ENCODE measurements around the gene NTPCR. TPM values are rescaled to one million over a fixed set of nuclear protein-coding genes. Genes with fewer than 3 reads are reported as not detected.
"Not testable (repeated sequence)": the region's sequence is repeated elsewhere in the genome, so short reads cannot be mapped to it uniquely, and the experiment has no call there.

The NTPCR gene
- total RNA-seq, 1 experiment from 2014 or later, result 33.1 TPM

- Histone ChIP-seq H3K4me3 (ENCODE audit: low read length) (no peak overlapping the region), H3K27me3 (ENCODE audit: low read length) (no peaks in the 10 kb centered on the region), H3K4me1 (ENCODE audit: low read length) (no peaks in the 10 kb centered on the region), H2AFZ (ENCODE audit: low read length) (no peak overlapping the region), H3K4me2 (ENCODE audit: low read depth, low read length, poor library complexity, severe bottlenecking) (no peak overlapping the region), H3K79me2 (ENCODE audit: low read length) (no peaks in the 10 kb centered on the region), H3K9ac (ENCODE audit: low read length) (no peak overlapping the region), H3K36me3 (ENCODE audit: insufficient read depth, low read length) (no peaks in the 10 kb centered on the region), H4K20me1 (ENCODE audit: insufficient read depth, low read depth, low read length) (no peaks in the 10 kb centered on the region), H3K9me2 (replicated peaks; ENCODE audit: insufficient read depth, low read length) (no peaks in the 10 kb centered on the region), H3K27ac (ENCODE audit: low read length) (no peak overlapping the region), H3K9me3 (ENCODE audit: low read length) (no peaks in the 10 kb centered on the region)
- no peak for DNase-seq
Observed at GRCh38 chr1:232922485-232922884, 27.9 kb upstream of the NTPCR start.

- H3K4me3 ChIP-seq (ENCODE audit: low read length), result no peak overlapping the region
- no peak overlapping the region for H2AFZ ChIP-seq (ENCODE audit: low read length)
Observed at GRCh38 chr1:232923739-232924386, 26.5 kb upstream of the NTPCR start.

GRCh38 chr1:232924874-232925273, 25.5 kb upstream of the NTPCR start:
- Histone ChIP-seq H3K27ac (ENCODE audit: low read length) (no peak overlapping the region), H3K27me3 (ENCODE audit: low read length) (no peaks in the 10 kb centered on the region; the same call in 1 of the 2 replicates), H3K9me3 (ENCODE audit: low read length) (no peaks in the 10 kb centered on the region), H3K9ac (ENCODE audit: low read length) (no peak overlapping the region), H3K9me2 (replicated peaks; ENCODE audit: insufficient read depth, low read length) (no peaks in the 10 kb centered on the region), H3K4me2 (ENCODE audit: low read depth, low read length, poor library complexity, severe bottlenecking) (no peak overlapping the region), H2AFZ (ENCODE audit: low read length) (no peak overlapping the region), H3K79me2 (ENCODE audit: low read length) (no peaks in the 10 kb centered on the region), H3K36me3 (ENCODE audit: insufficient read depth, low read length) (no peaks in the 10 kb centered on the region), H3K4me3 (ENCODE audit: low read length) (no peak overlapping the region), H4K20me1 (ENCODE audit: insufficient read depth, low read depth, low read length) (no peaks in the 10 kb centered on the region), H3K4me1 (ENCODE audit: low read length) (no peaks in the 10 kb centered on the region)
- no peak for DNase-seq

More at GRCh38 chr1:232923739-232924386, 26.5 kb upstream of the NTPCR start:
- H3K4me2 ChIP-seq (ENCODE audit: low read depth, low read length, poor library complexity, severe bottlenecking), result no peak overlapping the region
- no peaks in the 10 kb centered on the region for H3K4me1 ChIP-seq (ENCODE audit: low read length)
- no peaks in the 10 kb centered on the region for H3K79me2 ChIP-seq (ENCODE audit: low read length)
- H3K36me3 ChIP-seq (ENCODE audit: insufficient read depth, low read length), result no peaks in the 10 kb centered on the region
- DNase-seq, result no peak
- H3K9ac ChIP-seq (ENCODE audit: low read length), result no peak overlapping the region
- no peaks in the 10 kb centered on the region for H4K20me1 ChIP-seq (ENCODE audit: insufficient read depth, low read depth, low read length)
- no peaks in the 10 kb centered on the region for H3K9me2 ChIP-seq (replicated peaks; ENCODE audit: insufficient read depth, low read length)
- H3K9me3 ChIP-seq (ENCODE audit: low read length), result no peaks in the 10 kb centered on the region
- no peak overlapping the region for H3K27ac ChIP-seq (ENCODE audit: low read length)
- H3K27me3 ChIP-seq (ENCODE audit: low read length), result no peaks in the 10 kb centered on the region; the same call in 1 of the 2 replicates

- H4K20me1 ChIP-seq (ENCODE audit: insufficient read depth, low read depth, low read length), result no peaks in the 10 kb centered on the region
- H3K4me2 ChIP-seq (ENCODE audit: low read depth, low read length, poor library complexity, severe bottlenecking), result no peak overlapping the region
- no peak overlapping the region for H3K27ac ChIP-seq (ENCODE audit: low read length)
- no peaks in the 10 kb centered on the region for H3K4me1 ChIP-seq (ENCODE audit: low read length)
- no peaks in the 10 kb centered on the region for H3K9me2 ChIP-seq (replicated peaks; ENCODE audit: insufficient read depth, low read length)
- no peak overlapping the region for H3K4me3 ChIP-seq (ENCODE audit: low read length)
- no peak overlapping the region for H3K9ac ChIP-seq (ENCODE audit: low read length)
- H3K36me3 ChIP-seq (ENCODE audit: insufficient read depth, low read length), result no peaks in the 10 kb centered on the region
- H2AFZ ChIP-seq (ENCODE audit: low read length), result no peak overlapping the region
- H3K79me2 ChIP-seq (ENCODE audit: low read length), result no peaks in the 10 kb centered on the region
- H3K27me3 ChIP-seq (ENCODE audit: low read length), result no peaks in the 10 kb centered on the region; the same call in 1 of the 2 replicates
- H3K9me3 ChIP-seq (ENCODE audit: low read length), result no peaks in the 10 kb centered on the region
- no peak for DNase-seq
Observed at GRCh38 chr1:232925421-232926220, 24.8 kb upstream of the NTPCR start.

GRCh38 chr1:232927166-232927565, 23.2 kb upstream of the NTPCR start:
- not testable (repeated sequence) for H3K79me2 ChIP-seq (ENCODE audit: low read length); H3K36me3 ChIP-seq (ENCODE audit: insufficient read depth, low read length); H3K4me1 ChIP-seq (ENCODE audit: low read length); H2AFZ ChIP-seq (ENCODE audit: low read length); H3K27me3 ChIP-seq (ENCODE audit: low read length); H3K9me3 ChIP-seq (ENCODE audit: low read length); DNase-seq; H4K20me1 ChIP-seq (ENCODE audit: insufficient read depth, low read depth, low read length); H3K9me2 ChIP-seq (replicated peaks; ENCODE audit: insufficient read depth, low read length); H3K9ac ChIP-seq (ENCODE audit: low read length); H3K27ac ChIP-seq (ENCODE audit: low read length); H3K4me3 ChIP-seq (ENCODE audit: low read length); H3K4me2 ChIP-seq (ENCODE audit: low read depth, low read length, poor library complexity, severe bottlenecking)

- no peak overlapping the region for H3K4me2 ChIP-seq (ENCODE audit: low read depth, low read length, poor library complexity, severe bottlenecking)
- DNase-seq, result no peak
- H3K27me3 ChIP-seq (ENCODE audit: low read length), result no peaks in the 10 kb centered on the region; the same call in 1 of the 2 replicates
- no peaks in the 10 kb centered on the region for H3K79me2 ChIP-seq (ENCODE audit: low read length)
- H3K4me3 ChIP-seq (ENCODE audit: low read length), result no peak overlapping the region
- H3K9me3 ChIP-seq (ENCODE audit: low read length), result no peaks in the 10 kb centered on the region
- H3K9me2 ChIP-seq (replicated peaks; ENCODE audit: insufficient read depth, low read length), result no peaks in the 10 kb centered on the region
- no peaks in the 10 kb centered on the region for H3K4me1 ChIP-seq (ENCODE audit: low read length)
- H3K27ac ChIP-seq (ENCODE audit: low read length), result no peak overlapping the region
- no peak overlapping the region for H3K9ac ChIP-seq (ENCODE audit: low read length)
- H3K36me3 ChIP-seq (ENCODE audit: insufficient read depth, low read length), result no peaks in the 10 kb centered on the region
- no peaks in the 10 kb centered on the region for H4K20me1 ChIP-seq (ENCODE audit: insufficient read depth, low read depth, low read length)
- H2AFZ ChIP-seq (ENCODE audit: low read length), result no peak overlapping the region
Observed at GRCh38 chr1:232927830-232928505, 22.4 kb upstream of the NTPCR start.

- Histone ChIP-seq H3K27ac (ENCODE audit: low read length) (no peak overlapping the region), H3K9ac (ENCODE audit: low read length) (no peak overlapping the region), H3K9me3 (ENCODE audit: low read length) (no peaks in the 10 kb centered on the region), H4K20me1 (ENCODE audit: insufficient read depth, low read depth, low read length) (no peaks in the 10 kb centered on the region), H2AFZ (ENCODE audit: low read length) (no peak overlapping the region), H3K79me2 (ENCODE audit: low read length) (no peaks in the 10 kb centered on the region), H3K4me2 (ENCODE audit: low read depth, low read length, poor library complexity, severe bottlenecking) (no peak overlapping the region), H3K27me3 (ENCODE audit: low read length) (no peaks in the 10 kb centered on the region; the same call in 1 of the 2 replicates), H3K4me1 (ENCODE audit: low read length) (no peaks in the 10 kb centered on the region), H3K4me3 (ENCODE audit: low read length) (no peak overlapping the region), H3K9me2 (replicated peaks; ENCODE audit: insufficient read depth, low read length) (no peaks in the 10 kb centered on the region), H3K36me3 (ENCODE audit: insufficient read depth, low read length) (no peaks in the 10 kb centered on the region)
- peak; percentile 29 for DNase-seq
Observed at GRCh38 chr1:232932486-232933425, 17.7 kb upstream of the NTPCR start.

Data from Karpas-422 (cell line).